SK-N-SH (cell line): ENCODE measurements around the gene MMP14. TPM values are rescaled to one million over a fixed set of nuclear protein-coding genes. Genes with fewer than 3 reads are reported as not detected.

Experiments
- CTCF ChIA-PET: fragments of 300-600, 350-600 bp; formaldehyde crosslinking; extraction: SDS; loops from one replicate; lab custom pipeline; 2021; lab: Yijun Ruan, JAX
- POLR2A ChIA-PET: fragments of 350-600 bp; sonication (Branson Sonifier 250); formaldehyde crosslinking; extraction: SDS; loops from one replicate; lab custom pipeline; 2020; ENCODE audit warnings: antibody characterized with exemption, inconsistent platforms; lab: Yijun Ruan, JAX
- DNase-seq: peaks from one replicate; pipeline ENCODE4 v3.0.0; 2012
- H2AFZ ChIP-seq: fragments of 200-600 bp; sonication (generic); 2 replicates; pipeline ENCODE4 v1.8.1; 2016; ENCODE audit warnings: antibody characterized with exemption, mild to moderate bottlenecking, low read depth
- H3F3A ChIP-seq: fragments of 200-600 bp; sonication (generic); replicated peaks from 2 replicates; pipeline ENCODE3; 2016; ENCODE audit warnings: antibody characterized with exemption, mild to moderate bottlenecking; ENCODE audit not compliant: insufficient read depth
- H3K27ac ChIP-seq, 2 experiments: fragments of 200-500 bp in 1 of 2; fragments of 200-600 bp in 1 of 2; sonication (Bioruptor generic) in 1 of 2; sonication (generic), shearing (Covaris generic) in 1 of 2; 2 replicates each; pipeline versions ENCODE4 v1.5.1 to v1.6.1; 2014 to 2016; ENCODE audit warnings: low read depth in 2 of 2, inconsistent platforms in 1 of 2, low read length in 1 of 2, mild to moderate bottlenecking in 1 of 2, mixed read lengths in 1 of 2
- H3K27me3 ChIP-seq: fragments of 200-600 bp; sonication (generic), shearing (Covaris generic); 2 replicates; pipeline ENCODE4 v1.6.1; 2016; ENCODE audit warnings: mixed run types; ENCODE audit not compliant: insufficient read depth
- H3K36me3 ChIP-seq, 2 experiments: fragments of 200-500 bp in 1 of 2; fragments of 200-600 bp in 1 of 2; sonication (Bioruptor generic) in 1 of 2; sonication (generic) in 1 of 2; replicated peaks in 1 of 2; 2 replicates each; pipeline versions ENCODE3 to v1.5.1; 2014 to 2016; ENCODE audit warnings: low read length in 1 of 2, mild to moderate bottlenecking in 1 of 2; ENCODE audit not compliant: insufficient read depth in 2 of 2, control insufficient read depth in 1 of 2
- H3K4me1 ChIP-seq, 2 experiments: fragments of 200-500 bp in 1 of 2; fragments of 200-600 bp in 1 of 2; sonication (Bioruptor generic) in 1 of 2; sonication (generic), shearing (Covaris generic) in 1 of 2; 2 replicates each; pipeline versions ENCODE4 v1.5.1 to v1.6.1; 2014 to 2016; ENCODE audit warnings: low read depth in 1 of 2, low read length in 1 of 2, mixed run types in 1 of 2; ENCODE audit not compliant: insufficient read depth in 2 of 2, control insufficient read depth in 1 of 2
- H3K4me2 ChIP-seq: fragments of 200-600 bp; sonication (generic), shearing (Covaris generic); 2 replicates; pipeline ENCODE4 v1.6.1; 2017; ENCODE audit warnings: mixed run types
- H3K4me3 ChIP-seq, 2 experiments: fragments of 200-500 bp in 1 of 2; fragments of 200-600 bp in 1 of 2; sonication (Bioruptor generic) in 1 of 2; sonication (generic), shearing (Covaris generic) in 1 of 2; 2 replicates each; pipeline versions ENCODE4 v1.5.1 to v1.8.1; 2014 to 2016; ENCODE audit warnings: low read depth in 2 of 2, inconsistent platforms in 1 of 2, low read length in 1 of 2, mild to moderate bottlenecking in 1 of 2, mixed read lengths in 1 of 2, moderate library complexity in 1 of 2
- H3K79me2 ChIP-seq: fragments of 200-600 bp; sonication (generic); 2 replicates; pipeline ENCODE4 v1.8.1; 2017; ENCODE audit warnings: mild to moderate bottlenecking; ENCODE audit not compliant: insufficient read depth
- H3K9ac ChIP-seq: fragments of 200-600 bp; sonication (generic); 2 replicates; pipeline ENCODE4 v1.6.1; 2017; ENCODE audit warnings: mixed run types
- H3K9me2 ChIP-seq: fragments of 200-600 bp; sonication (generic); 2 replicates; pipeline ENCODE4 v1.6.1; 2017; ENCODE audit warnings: mixed run types
- H3K9me3 ChIP-seq: fragments of 200-600 bp; sonication (generic); 2 replicates; pipeline ENCODE4 v1.6.1; 2017; ENCODE audit warnings: mixed run types, mild to moderate bottlenecking, moderate library complexity
- H4K20me1 ChIP-seq: fragments of 200-600 bp; sonication (generic); 2 replicates; pipeline ENCODE4 v1.6.1; 2017; ENCODE audit warnings: mild to moderate bottlenecking, mixed run types; ENCODE audit not compliant: insufficient read depth
- CTCF ChIP-seq: fragments of 200-600 bp; sonication (generic); IDR thresholded peaks from 2 replicates; pipeline ENCODE4 v1.6.1; 2017; ENCODE audit warnings: antibody characterized with exemption, mild to moderate bottlenecking, moderate library complexity
- EP300 ChIP-seq, 2 experiments: IDR thresholded peaks; 2 replicates each; pipeline versions ENCODE4 v1.4.0 to v1.6.1; 2012; ENCODE audit warnings: borderline replicate concordance in 1 of 2, low read depth in 1 of 2, low read length in 1 of 2
- FOXM1 ChIP-seq: IDR thresholded peaks from 2 replicates; pipeline ENCODE4 v1.4.0; 2012; ENCODE audit warnings: low read depth, mild to moderate bottlenecking
- MAX ChIP-seq: IDR thresholded peaks from 2 replicates; pipeline ENCODE4 v1.4.0; 2012; ENCODE audit warnings: low read depth
- MEF2A ChIP-seq: IDR thresholded peaks from 2 replicates; pipeline ENCODE4 v1.4.0; 2012; ENCODE audit warnings: low read depth, borderline replicate concordance
- REST ChIP-seq: IDR thresholded peaks from 2 replicates; pipeline ENCODE4 v1.6.1; 2012; ENCODE audit warnings: mild to moderate bottlenecking, low read depth, low read length, moderate library complexity
- SIN3A ChIP-seq: IDR thresholded peaks from 2 replicates; pipeline ENCODE4 v1.6.1; 2012; ENCODE audit warnings: low read depth, mild to moderate bottlenecking, low read length, moderate library complexity, borderline replicate concordance
- TEAD4 ChIP-seq: IDR thresholded peaks from 2 replicates; pipeline ENCODE4 v1.4.0; 2012; ENCODE audit warnings: mild to moderate bottlenecking, borderline replicate concordance; ENCODE audit not compliant: insufficient read depth
- WGBS: methylation state at CpG from one replicate; pipeline ENCODE4 v1.1.6; 2017; ENCODE audit warnings: low lambda C conversion rate; 5-methylcytosine and 5-hydroxymethylcytosine counted together
- polyA plus RNA-seq, 3 experiments: library from polyadenylated mRNA; depleted of rRNA; stranded (reverse); fragments of >200 nt; gene quantifications; 2 replicates each; pipeline ENCODE4 v1.2.3, GENCODE V29; 2012

Gene MMP14
- polyA plus RNA-seq, 1 of the 3 experiments (the other 2 are of a cell fraction), result 139 TPM

- no peak for TF ChIP-seq REST
Observed at GRCh38 chr14:22875748-22876319, 39.4 kb downstream of the MMP14 start (continued).

- H3K36me3 ChIP-seq, result peaks cover 32 to 47% of the 10 kb centered on the region in 2 experiments
- TF ChIP-seq MAX (no peak), TEAD4 (no peak), CTCF (no peak), REST (no peak), EP300 (IDR thresholded peaks at IDR 0.05; ENCODE audit: borderline replicate concordance in 1 of 2, low read depth in 1 of 2, low read length in 1 of 2) (no peak), SIN3A (no peak), FOXM1 (no peak), MEF2A (no peak)
Observed at GRCh38 chr14:22877000-22877501, 40.7 kb downstream of the MMP14 start.

More at GRCh38 chr14:22877000-22877501, 40.7 kb downstream of the MMP14 start:
- no peak for DNase-seq
- Histone ChIP-seq H3K4me3 (no peak overlapping the region), H2AFZ (no peak overlapping the region), H4K20me1 (no peaks in the 10 kb centered on the region), H3K9me2 (no peaks in the 10 kb centered on the region), H3K79me2 (peaks cover 23% of the 10 kb centered on the region), H3K4me2 (no peak overlapping the region), H3K27ac (no peak overlapping the region), H3K9ac (no peak overlapping the region), H3F3A (peaks cover 11% of the 10 kb centered on the region), H3K9me3 (no peaks in the 10 kb centered on the region), H3K27me3 (no peaks in the 10 kb centered on the region), H3K4me1 (peaks cover 7 to 8% of the 10 kb centered on the region in 2 experiments; a peak in 3 of 4 replicates)
- ChIA-PET POLR2A (no interaction called here), CTCF (interaction anchor here (0.9 kb wide), 1 partner anchor 23 kb away, joined by 3 read pairs; no protein-coding TSS in a partner anchor)
- 89% methylated on average over 8 of the region's 22 CpGs for WGBS
